Measurements from ENCODE around the gene PAGR1. TPM values are rescaled to one million over a fixed set of nuclear protein-coding genes. Genes with fewer than 3 reads are reported as not detected.
"Not testable (repeated sequence)": the region's sequence is repeated elsewhere in the genome, so short reads cannot be mapped to it uniquely, and the experiment has no call there.

PAGR1 gene
- 29.6 and 32.4 TPM in 2 replicates for total RNA-seq

DNA sequence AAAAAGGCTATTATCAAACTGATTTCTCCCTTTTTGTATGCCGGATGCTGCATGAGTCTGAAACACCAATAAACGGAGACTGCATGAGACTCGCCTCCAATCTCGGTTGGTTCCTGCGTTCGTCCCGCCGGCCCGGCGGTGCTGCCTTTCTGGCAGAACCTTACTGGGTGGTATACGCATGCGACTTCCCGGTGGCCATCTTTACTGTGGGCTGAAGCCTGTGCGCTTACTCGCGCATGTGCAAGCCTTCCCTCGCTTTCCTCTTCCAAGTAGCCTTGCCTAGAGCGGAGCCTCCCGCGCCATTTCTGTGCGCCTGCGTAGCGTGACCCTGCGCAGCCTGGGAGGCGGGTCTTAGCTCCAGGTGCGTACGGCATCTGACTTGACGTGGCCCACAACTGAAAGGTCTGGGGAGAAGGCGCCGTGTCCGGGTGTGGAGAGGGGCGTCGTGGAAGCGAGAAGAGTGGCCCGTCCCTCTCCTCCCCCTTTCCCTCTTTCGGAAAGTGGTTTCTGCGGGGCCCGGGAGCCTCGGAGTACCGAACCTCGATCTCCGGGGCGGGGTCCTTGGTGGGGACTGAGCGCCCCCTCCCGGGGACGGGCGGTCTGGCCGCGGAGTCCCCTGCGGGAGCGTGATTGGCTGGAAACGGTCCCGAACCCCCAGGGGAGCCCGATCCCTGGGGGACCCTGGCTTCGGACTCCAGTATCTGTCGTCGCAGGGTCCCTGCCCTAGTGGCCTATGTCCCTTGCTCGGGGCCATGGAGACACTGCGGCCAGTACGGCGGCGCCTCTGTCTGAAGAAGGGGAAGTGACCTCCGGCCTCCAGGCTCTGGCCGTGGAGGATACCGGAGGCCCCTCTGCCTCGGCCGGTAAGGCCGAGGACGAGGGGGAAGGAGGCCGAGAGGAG, at the start of gene PAGR1:
Gene PAGR1, plus strand, starts transcription at position 360 of the 901 bp plus-strand sequence. Its CDS starts 374 bp downstream, at position 734.
- intact Hi-C loops (cut with micrococcal nuclease), result loop anchor here (1.0 to 5.0 kb wide), 7 partner anchors 11 to 954 kb away; partner anchors contain the start of genes CDIPT, HIRIP3, INO80E and KIF22

DNA sequence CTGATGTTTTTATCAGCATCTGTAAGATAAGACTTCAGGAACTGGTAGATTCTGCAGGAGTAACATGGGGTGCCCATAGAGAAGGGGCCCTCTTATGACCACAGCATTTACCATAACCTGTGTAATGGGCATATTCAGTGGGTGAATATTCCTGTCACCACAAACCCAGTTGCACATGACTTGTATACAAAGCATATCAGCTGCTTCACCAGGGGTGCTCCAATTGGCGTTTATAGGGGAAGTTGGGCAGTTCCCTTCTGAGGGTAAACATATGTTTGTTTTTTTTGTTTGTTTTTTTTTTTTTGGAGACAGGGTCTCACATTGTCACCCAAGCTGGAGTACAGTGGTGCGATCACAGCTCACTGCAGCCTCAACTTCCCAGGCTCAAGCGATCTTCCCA, 49.4 kb upstream of the PAGR1 start:
- intact Hi-C loops (cut with micrococcal nuclease), result no loop called here

DNA sequence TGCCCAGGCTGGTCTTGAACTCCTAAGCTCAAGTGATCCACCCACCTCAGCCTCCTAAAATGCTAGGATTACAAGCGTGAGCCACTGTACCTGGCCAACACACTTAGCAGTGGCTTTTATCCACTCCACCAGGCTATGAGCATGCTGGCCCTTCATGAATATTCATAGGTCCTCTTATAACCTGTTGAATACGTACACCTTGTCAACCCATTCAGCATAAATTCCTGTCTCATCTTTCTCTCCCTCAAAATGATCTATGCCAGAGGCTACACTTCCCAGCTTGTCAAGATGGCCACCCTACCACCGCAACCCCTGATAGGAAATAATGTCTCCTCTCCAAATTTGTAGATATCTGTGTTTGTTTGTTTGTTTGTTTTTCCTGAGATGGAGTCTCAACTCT, 48.9 kb upstream of the PAGR1 start:
- intact Hi-C loops (cut with micrococcal nuclease), result no loop called here

DNA sequence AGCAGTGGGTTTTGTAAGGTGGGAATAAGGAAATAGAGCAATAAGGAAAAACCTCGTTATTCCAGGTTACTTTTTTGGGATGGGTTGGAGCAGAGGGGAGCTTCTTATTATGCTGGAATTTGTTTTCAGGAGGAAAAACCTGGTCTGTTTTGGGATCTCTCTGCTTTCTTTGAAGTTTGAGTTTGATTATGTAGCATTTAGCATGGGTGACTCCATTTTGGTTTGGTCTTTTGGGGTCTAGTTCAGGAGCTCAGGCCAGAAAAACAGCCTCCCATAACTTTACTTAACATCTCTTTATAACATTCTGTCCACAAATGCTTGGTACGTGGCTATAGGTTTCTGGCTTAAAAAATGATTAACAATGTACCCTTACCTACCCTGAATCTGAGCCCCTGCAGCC, 46.4 kb upstream of the PAGR1 start:
- intact Hi-C loops (cut with micrococcal nuclease), result no loop called here

DNA sequence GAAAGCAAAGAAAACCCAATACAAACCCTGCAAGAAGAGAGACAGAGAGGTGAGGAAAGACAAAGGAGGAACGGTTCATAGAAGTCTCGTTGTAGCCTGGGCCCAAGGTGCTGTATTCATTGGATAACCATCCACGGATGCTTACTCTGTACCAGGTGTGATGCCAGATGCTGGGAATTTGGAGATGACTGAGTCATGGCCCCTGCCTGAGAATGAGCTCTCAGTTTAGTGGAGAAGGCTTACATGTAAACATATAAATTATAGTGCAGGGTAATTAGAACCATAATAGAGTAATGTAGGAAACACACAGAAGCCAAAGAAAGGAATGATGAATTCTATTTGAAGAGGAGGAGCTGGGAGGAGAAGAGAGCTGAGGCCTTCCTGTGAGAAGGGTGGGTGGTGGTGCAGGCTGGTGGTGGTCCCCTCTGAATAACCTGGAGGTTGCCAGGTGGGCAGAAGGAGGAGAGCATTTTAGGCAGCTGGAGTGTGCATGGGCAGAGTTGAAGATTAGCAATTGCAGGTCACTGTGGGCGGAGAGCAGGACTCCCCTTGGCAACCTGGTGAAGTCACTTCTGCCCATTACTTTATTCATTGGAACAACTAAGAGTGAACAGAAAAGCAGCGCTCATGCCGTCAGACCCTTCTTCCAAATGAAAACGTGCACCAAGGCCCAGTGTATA, 45.6 kb upstream of the PAGR1 start:
- intact Hi-C loops (cut with micrococcal nuclease), result no loop called here

DNA sequence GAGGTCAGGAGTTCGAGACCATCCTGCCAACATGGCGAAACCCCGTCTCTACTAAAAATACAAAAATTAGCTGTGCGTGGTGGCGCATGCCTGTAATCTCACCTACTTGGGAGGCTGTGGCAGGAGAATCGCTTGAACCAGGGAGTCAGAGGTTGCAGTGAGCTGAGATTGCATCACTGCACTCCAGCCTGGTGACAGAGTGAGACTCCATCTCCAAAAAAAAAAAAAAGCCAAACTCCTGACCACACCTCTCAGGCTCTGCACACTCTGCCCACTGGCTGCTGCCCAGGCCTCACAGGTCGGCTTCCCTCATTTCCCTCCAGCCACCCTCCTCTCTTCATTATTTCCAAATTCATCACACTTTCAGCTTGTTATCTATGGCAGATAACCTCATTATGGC, 43.6 kb upstream of the PAGR1 start:
- intact Hi-C loops (cut with micrococcal nuclease), result not testable (repeated sequence)

DNA sequence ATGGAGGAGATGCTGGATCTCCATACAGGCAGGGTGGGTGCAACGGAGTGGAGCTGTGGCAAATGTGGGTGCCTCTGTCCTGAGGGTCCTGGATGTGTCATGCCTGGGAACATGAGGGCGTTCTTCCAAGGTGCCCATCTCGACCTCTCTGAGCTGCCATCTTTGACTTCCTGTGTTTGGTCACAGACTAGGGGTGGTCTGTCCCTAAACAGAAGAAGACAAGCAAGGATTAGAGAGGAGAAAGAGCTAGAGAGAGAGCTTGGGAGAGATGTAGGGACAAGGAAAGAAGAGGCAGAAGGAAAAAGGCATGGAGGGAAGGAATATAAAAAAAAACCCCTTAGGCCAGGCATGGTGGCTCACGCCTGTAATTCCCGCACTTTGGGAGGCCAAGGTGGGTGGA, 41.2 kb upstream of the PAGR1 start:
- intact Hi-C loops (cut with micrococcal nuclease), result no loop called here

DNA sequence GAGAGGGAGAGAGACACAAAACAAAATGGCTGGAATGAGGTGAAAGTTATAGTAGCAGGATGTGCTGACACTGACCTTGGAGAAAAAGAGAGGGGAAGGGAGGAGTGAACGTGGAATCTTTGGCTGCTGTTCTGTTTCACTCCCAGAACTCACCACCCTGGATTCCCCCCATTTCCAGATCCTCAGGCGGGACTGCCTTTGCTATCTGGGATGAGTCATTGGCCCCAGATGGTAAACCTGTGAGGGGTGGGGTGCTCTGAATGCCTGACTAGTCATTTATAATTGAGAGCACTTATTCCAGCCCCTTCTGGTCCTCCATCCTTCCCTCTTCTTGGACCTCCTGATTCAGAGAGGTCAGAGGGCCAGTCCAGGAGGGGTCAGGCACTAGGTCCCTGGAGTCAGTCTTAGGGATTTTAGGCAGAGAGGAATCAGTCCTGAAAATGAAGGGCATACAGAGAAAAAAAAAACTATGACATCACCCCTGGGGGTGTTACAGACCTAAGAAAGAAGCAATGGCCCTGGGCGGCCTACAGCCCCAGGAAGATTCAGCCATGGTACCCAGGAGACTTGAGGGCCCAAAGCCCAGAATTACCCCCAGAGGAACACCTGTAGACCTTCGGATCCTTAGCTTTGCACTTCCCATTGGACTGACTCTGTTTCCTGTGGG, 40.1 kb upstream of the PAGR1 start:
- intact Hi-C loops (cut with micrococcal nuclease), result no loop called here

DNA sequence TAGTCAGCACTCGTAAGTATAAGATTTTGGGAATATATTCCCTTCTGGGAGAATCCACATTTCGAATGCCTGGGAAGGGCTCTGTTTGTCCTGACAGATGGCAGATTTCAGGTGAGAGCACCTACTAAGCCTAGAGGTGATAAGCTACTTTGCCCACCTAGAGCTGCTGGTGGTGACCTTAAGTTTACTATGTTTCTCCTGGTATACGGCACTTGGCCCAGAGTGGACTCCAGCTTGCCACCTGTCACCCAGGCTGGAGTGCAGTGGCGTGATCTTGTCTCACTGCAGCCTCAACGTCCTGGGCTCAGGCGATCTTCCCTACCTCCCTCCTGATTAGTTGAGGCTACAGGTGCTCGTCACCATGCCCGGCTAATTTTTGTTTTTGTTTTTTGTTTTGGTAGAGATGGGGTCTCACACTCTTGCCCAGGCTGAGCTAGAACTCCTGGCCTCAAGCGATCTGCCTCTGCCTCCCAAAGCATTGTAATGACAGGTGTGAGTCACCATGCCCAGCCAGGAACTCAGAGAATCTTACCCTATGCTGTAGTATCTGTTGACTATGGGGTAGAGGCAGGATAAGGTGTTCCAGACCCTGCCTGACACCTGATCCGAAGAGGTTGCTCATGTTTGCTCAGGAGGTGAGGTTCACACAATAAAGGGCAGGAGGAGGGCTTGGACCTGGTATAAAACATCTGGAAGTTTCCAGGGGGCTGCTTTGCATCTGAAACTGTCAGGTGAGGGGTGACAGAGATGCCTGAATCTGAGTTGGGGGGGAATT, 38.2 kb upstream of the PAGR1 start, which contains the start of gene ZG16:
Gene ZG16, plus strand, starts transcription at position 681 of the 775 bp plus-strand sequence. CDS start 1,011 bp downstream, outside the sequence.
- intact Hi-C loops (cut with micrococcal nuclease), result no loop called here

DNA sequence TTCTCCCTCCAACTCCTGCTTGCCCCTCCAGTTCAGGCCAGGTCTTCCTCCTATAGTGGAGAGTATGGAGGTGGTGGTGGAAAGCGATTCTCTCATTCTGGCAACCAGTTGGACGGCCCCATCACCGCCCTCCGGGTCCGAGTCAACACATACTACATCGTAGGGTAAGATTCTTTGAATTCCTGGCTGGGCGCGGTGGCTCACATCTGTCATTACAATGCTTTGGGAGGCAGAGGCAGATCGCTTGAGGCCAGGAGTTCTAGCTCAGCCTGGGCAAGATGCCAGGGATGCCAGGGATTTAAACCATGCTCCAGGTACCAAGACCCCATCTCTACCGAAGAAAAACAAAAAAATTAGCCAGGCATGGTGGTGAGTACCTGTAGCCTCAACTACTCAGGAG, 36.5 kb upstream of the PAGR1 start:
- intact Hi-C loops (cut with micrococcal nuclease), result no loop called here

DNA sequence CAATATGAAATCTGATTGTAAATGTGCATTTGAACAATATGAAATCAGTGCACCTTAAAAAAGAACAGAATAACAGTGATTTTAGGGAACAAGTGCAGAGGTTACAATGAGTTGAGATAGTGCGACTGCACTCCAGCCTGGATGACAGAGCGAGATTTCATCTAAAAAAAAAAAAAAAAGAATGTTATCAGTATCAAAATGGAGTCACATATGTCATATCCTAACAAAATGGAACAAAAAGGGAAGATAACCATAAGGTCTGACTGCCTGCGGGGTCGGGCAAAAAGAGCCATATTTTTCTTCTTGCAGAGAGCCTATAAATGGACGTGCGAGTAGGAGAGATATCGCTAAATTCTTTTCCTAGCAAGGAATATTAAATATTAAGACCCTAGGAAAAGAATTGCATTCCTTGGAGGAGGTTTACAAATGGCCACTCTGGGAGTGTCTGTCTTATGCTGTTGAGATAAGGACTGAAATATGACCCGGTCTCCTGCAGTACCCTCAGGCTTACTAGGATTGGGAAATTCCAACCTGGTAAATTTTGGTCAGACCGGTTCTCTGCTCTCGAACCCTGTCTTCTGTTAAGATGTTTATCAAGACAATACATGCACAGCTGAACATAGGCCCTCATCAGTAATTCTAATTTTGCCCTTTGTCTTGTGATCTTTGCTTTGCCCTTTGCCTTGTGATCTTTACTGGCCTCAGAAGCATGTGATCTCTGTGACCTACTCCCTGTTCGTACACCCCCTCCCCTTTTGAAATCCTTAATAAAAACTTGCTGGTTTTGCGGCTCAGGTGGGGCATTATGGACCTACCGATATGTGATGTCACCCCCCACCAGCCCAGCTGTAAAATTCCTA, 32.6 kb upstream of the PAGR1 start:
- intact Hi-C loops (cut with micrococcal nuclease), result not testable (repeated sequence)

DNA sequence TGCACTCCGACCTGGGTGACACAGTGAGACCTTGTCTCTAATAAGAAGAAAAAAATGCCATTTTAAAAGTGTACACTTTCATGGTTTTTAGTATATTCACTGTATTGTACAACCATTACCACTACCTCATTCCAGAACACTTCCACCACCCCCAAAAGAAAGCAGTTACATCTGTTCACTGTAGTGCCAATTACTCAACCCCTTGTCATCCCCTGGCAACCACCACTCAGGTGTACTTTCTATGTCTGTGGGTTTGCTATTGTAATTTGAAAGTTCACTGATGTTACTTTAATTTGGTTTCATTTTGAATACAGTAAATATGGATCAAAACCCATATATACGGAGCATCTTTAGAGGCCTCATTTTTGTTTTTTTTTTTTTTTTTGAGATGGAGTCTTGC, 31.8 kb upstream of the PAGR1 start:
- intact Hi-C loops (cut with micrococcal nuclease), result loop anchor here (2.0 kb wide), 1 partner anchor 31 kb away; no protein-coding TSS in a partner anchor

DNA sequence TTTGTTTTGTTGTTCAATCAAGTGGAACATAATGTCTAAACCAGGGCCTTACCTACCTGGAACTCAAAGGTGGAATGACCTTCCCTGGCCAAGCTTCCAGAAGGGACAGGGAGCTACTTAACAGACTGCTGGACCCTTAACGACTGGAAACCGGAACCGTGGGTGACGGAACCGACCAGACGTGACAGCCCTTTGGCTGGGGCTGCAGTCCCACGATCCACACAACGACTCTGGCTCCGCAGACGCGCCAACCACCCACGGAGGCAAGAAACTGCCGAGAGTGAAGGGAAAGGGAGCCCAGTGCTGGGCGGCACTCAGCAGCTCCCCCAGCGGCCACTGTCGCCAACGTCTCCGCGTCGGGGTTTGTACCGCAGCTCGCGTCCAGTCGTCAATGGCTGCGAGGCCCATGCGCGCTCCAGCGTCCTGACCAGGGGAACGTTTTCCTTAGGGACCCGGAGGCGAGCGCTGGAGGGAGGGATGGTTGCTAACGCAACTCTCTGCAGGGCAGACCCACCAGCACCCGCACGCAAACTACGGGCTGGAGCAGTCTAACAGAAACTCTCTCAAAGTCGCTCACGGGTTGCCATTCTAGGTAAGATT, 31.0 kb upstream of the PAGR1 start:
- intact Hi-C loops (cut with micrococcal nuclease), result loop anchor here (1.0 to 2.0 kb wide), 2 partner anchors 30 to 84 kb away; no protein-coding TSS in a partner anchor

DNA sequence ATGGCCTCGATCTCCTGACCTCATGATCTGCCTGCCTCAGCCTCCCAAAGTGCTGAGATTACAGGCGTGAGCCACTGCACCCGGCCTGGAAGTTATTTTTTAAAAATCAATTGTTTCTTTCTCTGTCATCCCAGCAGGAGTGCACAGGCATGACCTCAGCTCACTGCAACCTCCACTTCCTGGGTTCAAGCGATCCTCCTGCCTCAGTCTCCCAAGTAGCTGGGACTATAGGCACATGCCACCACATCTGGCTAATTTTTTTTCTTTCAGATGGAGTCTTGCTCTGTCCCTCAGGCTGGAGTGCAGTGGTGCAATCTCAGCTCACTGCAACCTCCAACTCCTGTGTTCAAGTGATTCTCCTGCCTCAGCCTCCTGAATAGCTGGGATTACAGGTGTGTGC, 28.8 kb upstream of the PAGR1 start:
- intact Hi-C loops (cut with micrococcal nuclease), result not testable (repeated sequence)

DNA sequence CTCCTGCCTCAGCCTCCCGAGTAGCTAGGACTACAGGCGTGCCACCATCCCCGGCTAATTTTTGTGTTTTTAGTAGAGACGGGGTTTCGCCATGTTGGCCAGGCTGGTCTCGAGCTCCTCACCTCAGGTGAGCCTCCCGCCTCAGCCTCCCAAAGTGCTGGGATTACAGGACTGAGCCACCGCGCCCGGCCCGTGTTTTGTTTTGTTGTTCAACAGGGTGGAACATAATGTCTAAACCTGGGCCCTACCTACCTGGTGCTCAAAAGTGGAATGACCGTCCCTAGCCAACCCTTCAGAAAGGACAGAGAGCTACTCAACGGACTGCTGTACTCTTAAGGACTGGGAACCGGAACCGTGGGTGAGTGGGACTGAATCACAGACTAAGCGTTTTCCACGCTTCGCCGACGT, 26.2 kb upstream of the PAGR1 start:
- intact Hi-C loops (cut with micrococcal nuclease), result loop anchor here (1.0 to 2.0 kb wide), 4 partner anchors 16 to 89 kb away; partner anchors contain the start of gene PAGR1

DNA sequence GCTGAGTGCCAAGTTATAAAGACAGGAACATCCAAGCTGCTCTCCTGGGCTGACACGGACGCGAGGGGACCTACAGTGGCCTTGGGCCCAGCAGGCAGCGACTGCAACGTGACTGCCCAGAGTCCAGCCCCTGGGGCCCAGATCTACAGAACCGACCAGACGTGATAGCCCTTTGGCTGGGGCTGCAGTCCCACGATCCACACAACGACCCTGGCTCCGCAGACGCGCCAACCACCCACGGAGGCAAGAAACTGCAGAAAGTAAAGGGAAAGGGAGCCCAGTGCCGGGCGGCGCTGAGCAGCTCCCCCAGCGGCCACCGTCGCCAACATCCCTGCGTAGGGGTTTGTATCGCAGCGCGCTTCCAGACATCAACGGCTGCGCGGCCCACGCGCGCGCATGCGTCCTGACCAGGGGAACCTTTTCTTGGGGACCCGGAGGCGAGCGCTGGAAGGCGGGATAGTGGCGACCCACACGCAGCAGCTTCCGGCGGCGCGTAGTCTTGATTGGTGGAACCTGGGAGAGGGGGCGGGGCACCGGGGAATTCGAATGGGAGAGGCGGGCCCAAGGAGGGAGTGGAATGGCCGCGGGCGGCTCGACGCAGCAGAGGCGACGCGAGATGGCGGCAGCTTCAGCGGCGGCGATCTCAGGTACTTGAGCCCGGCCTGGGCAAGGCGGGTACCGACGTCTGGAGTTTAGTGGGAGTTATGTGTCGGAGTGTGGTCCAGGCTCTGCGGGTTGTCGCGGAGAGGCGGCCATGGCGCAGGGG, 25.6 kb upstream of the PAGR1 start, which contains the start of gene KIF22:
Gene KIF22, plus strand, starts transcription at position 569 of the 766 bp plus-strand sequence. Its CDS starts 9 bp downstream, at position 578.
- intact Hi-C loops (cut with micrococcal nuclease), result loop anchor here (1.0 to 2.0 kb wide), 4 partner anchors 15 to 90 kb away; partner anchors contain the start of gene PAGR1

DNA sequence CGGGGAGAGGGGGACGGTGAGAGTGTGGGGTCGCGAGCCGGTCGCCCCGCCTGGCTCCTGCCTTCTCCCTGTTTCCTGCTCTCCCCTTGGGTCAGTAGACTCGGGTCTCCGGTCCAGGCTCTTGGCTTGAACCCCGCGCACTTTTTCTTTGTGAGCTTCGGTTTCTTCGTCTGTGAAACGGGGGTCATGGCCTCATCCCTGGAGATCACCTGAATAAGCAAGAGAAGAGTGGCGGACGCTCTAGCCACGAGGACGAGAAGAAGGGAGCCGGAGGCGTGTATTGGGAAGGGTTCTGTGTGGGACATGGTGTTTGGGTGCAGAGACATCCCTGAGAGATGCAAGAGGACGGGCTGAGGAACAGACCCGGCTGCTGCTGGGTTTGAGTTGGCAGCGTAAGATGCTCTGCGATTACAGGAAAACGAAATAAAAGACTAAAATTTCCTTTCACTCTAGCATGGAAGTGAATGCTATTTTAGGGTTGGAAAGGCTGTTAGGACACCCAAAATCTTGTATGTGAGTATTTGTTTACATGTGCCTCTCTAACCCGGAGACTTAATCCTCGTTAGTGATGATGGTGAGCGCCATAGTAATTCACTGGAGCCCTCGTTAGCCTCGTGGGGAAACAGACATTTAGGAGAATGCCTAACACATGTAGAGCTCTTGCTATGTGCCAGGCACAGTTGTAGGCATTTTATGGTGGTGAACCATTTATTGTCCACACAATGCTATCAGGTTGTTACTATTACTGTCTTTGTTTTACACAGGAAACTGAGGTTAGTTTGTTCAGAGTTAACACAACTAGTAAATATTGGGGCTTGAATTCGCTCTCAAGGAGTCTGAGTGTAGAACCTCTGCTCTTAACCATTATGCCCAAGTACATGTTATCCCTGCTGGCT, 24.8 kb upstream of the PAGR1 start:
- intact Hi-C loops (cut with micrococcal nuclease), result loop anchor here (1.0 to 2.0 kb wide), 4 partner anchors 14 to 90 kb away; partner anchors contain the start of gene PAGR1
